Measurements from ENCODE around the gene ZSCAN9. TPM values are rescaled to one million over a fixed set of nuclear protein-coding genes. Genes with fewer than 3 reads are reported as not detected.

The ZSCAN9 gene
- total and polyA plus RNA-seq, 2 of the 8 experiments (the other 6 are each of a cell fraction or from before 2014, with no cell fraction given), result 10.8 to 13.6 TPM

GRCh38 chr6:28188111-28188979, 36.7 kb upstream of the ZSCAN9 start:
- H2BK120ac ChIP-seq (replicated peaks; ENCODE audit: low read depth, low read length), result no peak overlapping the region
- H2BK5ac ChIP-seq (ENCODE audit: low read depth, low read length), result no peak overlapping the region
- no peak overlapping the region for H3K56ac ChIP-seq (replicated peaks; ENCODE audit: insufficient read length, low read depth, low read length)
- H3K36me3 ChIP-seq (ENCODE audit: control insufficient read depth in 2 of 4, insufficient read depth in 4 of 4, low read length in 3 of 4), result peaks cover 0 to 3% (median 0%) of the 10 kb centered on the region in 4 experiments; a peak in 1 of 8 replicates
- no peak overlapping the region for H3K18ac ChIP-seq (ENCODE audit: extremely low read depth, low read length)
- no peak overlapping the region for H3K9ac ChIP-seq (replicated peaks in 1 of 4; ENCODE audit: extremely low read depth in 1 of 4, low read depth in 3 of 4, low read length in 3 of 4)
- ChIA-PET CTCF (ENCODE audit: partially characterized antibody) (interaction anchor here (0.6 kb wide), 1 partner anchor 168 kb away, joined by 3 read pairs; no protein-coding TSS in a partner anchor), POLR2A (ENCODE audit: partially characterized antibody) (no interaction called here)
- no peaks in the 10 kb centered on the region for H4K20me1 ChIP-seq (replicated peaks in 1 of 2; ENCODE audit: control insufficient read depth in 1 of 2, insufficient read depth in 2 of 2, low read length in 2 of 2)
- 84% methylated on average over 6 of the region's 6 CpGs; no CpG with 5 or more reads in 1 of the 2 experiments for WGBS, 2 experiments (ENCODE audit: extremely low coverage in 1 of 2, insufficient coverage in 1 of 2, insufficient read length in 1 of 2, insufficient replicate concordance in 2 of 2, low coverage in 1 of 2, low lambda C conversion rate in 2 of 2, missing lambda C conversion rate in 1 of 2)
- H3K23ac ChIP-seq (ENCODE audit: insufficient read length), result no peak overlapping the region
- H3K27ac ChIP-seq (ENCODE audit: low read depth, low read length), result no peak overlapping the region
- H2BK12ac ChIP-seq (ENCODE audit: low read depth, low read length), result no peak overlapping the region
- H3K23me2 ChIP-seq (ENCODE audit: low read depth, low read length), result no peaks in the 10 kb centered on the region
- H4K8ac ChIP-seq (ENCODE audit: extremely low read depth, insufficient read depth, low read length), result no peak overlapping the region
- H3K4me2 ChIP-seq (ENCODE audit: insufficient read depth in 1 of 2, low read depth in 2 of 2, low read length in 2 of 2), result no peak overlapping the region
- H4K5ac ChIP-seq (ENCODE audit: insufficient read length, low read depth, low read length), result no peak overlapping the region
- H3K14ac ChIP-seq (ENCODE audit: insufficient read length), result no peak overlapping the region
- no peak overlapping the region for H4K91ac ChIP-seq (replicated peaks; ENCODE audit: insufficient read length, low read length)
- H2AFZ ChIP-seq (ENCODE audit: low read length), result no peak overlapping the region
- H3K4me3 ChIP-seq (ENCODE audit: extremely low read depth in 1 of 4, insufficient read depth in 2 of 4, low read depth in 3 of 4, low read length in 4 of 4), result no peak overlapping the region
- peaks cover 30 to 36% of the 10 kb centered on the region in 2 experiments for H3K9me3 ChIP-seq (ENCODE audit: insufficient read depth in 2 of 2, low read depth in 1 of 2, low read length in 1 of 2)
- 0 out of 2 replicates have a peak, but pooled peaks have one; percentile 24 for TF ChIP-seq KDM1A (IDR thresholded peaks at IDR 0.05; ENCODE audit: borderline replicate concordance, low read length)
- no peak for TF ChIP-seq MAFK (IDR thresholded peaks at IDR 0.05; ENCODE audit: low read depth, low read length)
- no peak for TF ChIP-seq SP2 (IDR thresholded peaks at IDR 0.05; ENCODE audit: low read length)
- H3K27me3 ChIP-seq (replicated peaks in 1 of 4; ENCODE audit: control insufficient read depth in 3 of 4, extremely low read depth in 1 of 4, insufficient read depth in 3 of 4, low read length in 3 of 4), result no peaks in the 10 kb centered on the region; a peak in 1 of 7 replicates
- no peaks in the 10 kb centered on the region for H3K79me1 ChIP-seq (ENCODE audit: low read depth, low read length)
- H3K79me2 ChIP-seq (ENCODE audit: control insufficient read depth in 1 of 2, insufficient read depth in 2 of 2, low read length in 2 of 2), result no peaks in the 10 kb centered on the region
- H3K4me1 ChIP-seq (replicated peaks in 1 of 4; ENCODE audit: control insufficient read depth in 3 of 4, insufficient read depth in 4 of 4, low read length in 3 of 4), result no peaks in the 10 kb centered on the region
- no peak for FAIRE-seq
- H3K4ac ChIP-seq (replicated peaks; ENCODE audit: insufficient read length, low read depth, low read length), result no peak overlapping the region
- H2AK5ac ChIP-seq (ENCODE audit: low read depth, low read length), result no peak overlapping the region
- no peak overlapping the region for H2BK15ac ChIP-seq (ENCODE audit: low read length)
- no peak for DNase-seq (ENCODE audit: low read depth in 1 of 2, low spot score in 2 of 2)
- no peak overlapping the region for H2BK20ac ChIP-seq (ENCODE audit: low read length)

All from H1 (cell line).